CD14-positive monocyte (primary cell): ENCODE measurements around the gene PARP12. TPM values are rescaled to one million over a fixed set of nuclear protein-coding genes. Genes with fewer than 3 reads are reported as not detected.

ENCODE experiments used
- DNase-seq, 3 donors: peaks; one replicate each; pipeline ENCODE4 v3.0.0-alpha.2; 2011 to 2022
- H2AFZ ChIP-seq: 2 replicates; pipeline ENCODE4 v1.6.0; 2012; ENCODE audit warnings: mild to moderate bottlenecking, low read depth, low read length, inconsistent platforms; ENCODE audit not compliant: insufficient read depth, poor library complexity, severe bottlenecking
- H3K27ac ChIP-seq, 2 donors: 1 replicate in 1 of 2; 2 replicates in 1 of 2; pipeline ENCODE4 v1.5.1; 2012 to 2013; ENCODE audit warnings: low read length in 2 of 2, control low read depth in 1 of 2, inconsistent platforms in 1 of 2, low read depth in 1 of 2, mild to moderate bottlenecking in 1 of 2
- H3K27me3 ChIP-seq, 2 donors: one replicate each; pipeline versions ENCODE4 v1.6.0 to v1.6.1; 2011 to 2013; ENCODE audit warnings: low read length in 2 of 2; ENCODE audit not compliant: control insufficient read depth in 2 of 2, insufficient read depth in 2 of 2
- H3K36me3 ChIP-seq, 2 donors: replicated peaks in 1 of 2; 1 replicate in 1 of 2; 2 replicates in 1 of 2; pipeline versions ENCODE4 v1.5.1 to v1.6.1; 2012 to 2013; ENCODE audit warnings: low read length in 2 of 2, control low read depth in 1 of 2, inconsistent platforms in 1 of 2, mild to moderate bottlenecking in 1 of 2; ENCODE audit not compliant: insufficient read depth in 2 of 2, control insufficient read depth in 1 of 2
- H3K4me1 ChIP-seq, 2 donors: 1 replicate in 1 of 2; 2 replicates in 1 of 2; pipeline versions ENCODE4 v1.5.1 to v1.6.1; 2012 to 2013; ENCODE audit warnings: low read length in 2 of 2, control low read depth in 1 of 2, inconsistent platforms in 1 of 2, mild to moderate bottlenecking in 1 of 2, moderate library complexity in 1 of 2; ENCODE audit not compliant: insufficient read depth in 2 of 2, control insufficient read depth in 1 of 2
- H3K4me2 ChIP-seq: replicated peaks from 2 replicates; pipeline ENCODE3; 2012; ENCODE audit warnings: low read length, moderate library complexity, mild to moderate bottlenecking; ENCODE audit not compliant: poor library complexity, severe bottlenecking; ENCODE audit errors: extremely low read depth
- H3K4me3 ChIP-seq, 3 experiments: fragments of 200-600 bp in 1 of 3; sonication (generic) in 1 of 3; replicated peaks in 1 of 3; 1 replicate in 2 of 3; 2 replicates in 1 of 3; pipeline ENCODE4 v1.5.1; 2011 to 2013; ENCODE audit warnings: low read length in 3 of 3, mild to moderate bottlenecking in 3 of 3, control low read depth in 2 of 3, low read depth in 2 of 3, inconsistent platforms in 1 of 3, moderate library complexity in 1 of 3
- H3K79me2 ChIP-seq: 2 replicates; pipeline ENCODE4 v1.6.0; 2012; ENCODE audit warnings: mild to moderate bottlenecking, control low read depth, inconsistent platforms, low read length, moderate library complexity; ENCODE audit not compliant: insufficient read depth
- H3K9ac ChIP-seq: 2 replicates; pipeline ENCODE4 v1.6.0; 2017; ENCODE audit warnings: low read length, mild to moderate bottlenecking; ENCODE audit not compliant: insufficient read depth, poor library complexity, severe bottlenecking
- H3K9me3 ChIP-seq, 2 donors: replicated peaks in 1 of 2; 1 replicate in 1 of 2; 2 replicates in 1 of 2; pipeline versions ENCODE4 v1.5.1 to v1.6.1; 2012 to 2013; ENCODE audit warnings: low read length in 2 of 2, control low read depth in 1 of 2; ENCODE audit not compliant: control insufficient read depth in 1 of 2, insufficient read depth in 1 of 2
- H4K20me1 ChIP-seq: 2 replicates; pipeline ENCODE4 v1.6.0; 2012; ENCODE audit warnings: mild to moderate bottlenecking, low read length, control low read depth, moderate library complexity; ENCODE audit not compliant: insufficient read depth
- H3K27ac Mint-ChIP-seq, 7 donors: one replicate each; pipeline ENCODE4 v1.8.0; 2020; ENCODE audit warnings: mild to moderate bottlenecking in 7 of 7, mixed read lengths in 7 of 7, moderate library complexity in 6 of 7, inconsistent platforms in 2 of 7
- H3K27me3 Mint-ChIP-seq, 3 donors: one replicate each; pipeline ENCODE4 v1.8.0; 2021 to 2022; ENCODE audit warnings: low read depth in 3 of 3, mild to moderate bottlenecking in 3 of 3, mixed read lengths in 3 of 3, moderate library complexity in 3 of 3, inconsistent platforms in 1 of 3
- H3K36me3 Mint-ChIP-seq, 2 donors: one replicate each; pipeline ENCODE4 v1.8.0; 2020; ENCODE audit warnings: mixed read lengths in 2 of 2, inconsistent platforms in 1 of 2, mild to moderate bottlenecking in 1 of 2
- H3K4me1 Mint-ChIP-seq: one replicate; pipeline ENCODE4 v1.8.0; 2020; ENCODE audit warnings: mild to moderate bottlenecking, mixed read lengths
- H3K4me3 Mint-ChIP-seq, 2 donors: one replicate each; pipeline ENCODE4 v1.8.0; 2020; ENCODE audit warnings: mild to moderate bottlenecking in 2 of 2, mixed read lengths in 2 of 2, moderate library complexity in 1 of 2
- H3K9me3 Mint-ChIP-seq, 7 donors: one replicate each; pipeline ENCODE4 v1.8.0; 2020 to 2022; ENCODE audit warnings: mixed read lengths in 7 of 7, mild to moderate bottlenecking in 6 of 7, moderate library complexity in 6 of 7, inconsistent platforms in 2 of 7
- CTCF ChIP-seq: fragments of 200-600 bp; IDR thresholded peaks from one replicate; pipeline ENCODE4 v1.8.0; 2022; ENCODE audit warnings: antibody characterized with exemption, mild to moderate bottlenecking
- whole genome bisulfite sequencing: methylation state at CpG from one replicate; pipeline ENCODE4 v1.1.5; 2013; ENCODE audit warnings: missing lambda C conversion rate; ENCODE audit not compliant: insufficient coverage; 5-methylcytosine and 5-hydroxymethylcytosine counted together
- intact Hi-C, 2 donors: fragments of 100-400 bp; cut with micrococcal nuclease; formaldehyde crosslinking; loops; one replicate each; pipeline versions ENCODE4 v1.15.0 to v1.15.1; 2023
- polyA plus RNA-seq, 3 donors: library from polyadenylated mRNA; depleted of rRNA in 1 of 3; unstranded in 2 of 3; stranded (reverse) in 1 of 3; fragments of 300-500 nt in 2 of 3; fragments of >200 nt in 1 of 3; fragmentation: Illumina TruSeq in 2 of 3; gene quantifications; 1 replicate in 2 of 3; 2 replicates in 1 of 3; pipeline ENCODE4 v1.2.3, GENCODE V29; 2012 to 2021

The PARP12 gene
- polyA plus RNA-seq, 3 donors: 16.7 to 116 (median 37.8) TPM

- Histone ChIP-seq H2AFZ (no peak overlapping the region), H4K20me1 (peaks cover 78% of the 10 kb centered on the region), H3K9me3 (no peaks in the 10 kb centered on the region), H3K79me2 (peaks cover 23% of the 10 kb centered on the region), H3K36me3 (peaks cover 38 to 71% of the 10 kb centered on the region in 2 donors), H3K4me1 (peaks cover 7 to 23% of the 10 kb centered on the region in 2 donors), H3K9ac (no peak overlapping the region), H3K4me3 (no peak overlapping the region), H3K4me2 (no peak overlapping the region), H3K27me3 (no peaks in the 10 kb centered on the region), H3K27ac (peak overlapping the region in 1 of 2 donors; percentile 60)
- peaks cover 70 to 80% of the 10 kb centered on the region in 2 donors for H3K36me3 Mint-ChIP-seq
- no peak overlapping the region for H3K4me3 Mint-ChIP-seq
- no peak for DNase-seq
- intact Hi-C loops: no loop called here
- peak overlapping the region in 4 of 7 donors; percentile 23 to 68 (median 46) for H3K27ac Mint-ChIP-seq
- H3K9me3 Mint-ChIP-seq: peaks cover 0 to 5% (median 0%) of the 10 kb centered on the region in 7 donors
- 93% methylated on average over 3 of the region's 4 CpGs for WGBS
- H3K27me3 Mint-ChIP-seq: peaks cover 0 to 1% (median 0%) of the 10 kb centered on the region in 3 donors
- TF ChIP-seq CTCF: no peak
- peaks cover 45% of the 10 kb centered on the region for H3K4me1 Mint-ChIP-seq
Observed at GRCh38 chr7:140054751-140055150, 8.0 kb downstream of the PARP12 start.

- H3K9me3 Mint-ChIP-seq: peaks cover 0 to 5% (median 0%) of the 10 kb centered on the region in 7 donors
- Histone ChIP-seq H3K27ac (peak overlapping the region; percentile 8 to 60), H3K27me3 (no peaks in the 10 kb centered on the region), H4K20me1 (peaks cover 78% of the 10 kb centered on the region), H3K9ac (no peak overlapping the region), H3K79me2 (peaks cover 15% of the 10 kb centered on the region), H3K9me3 (no peaks in the 10 kb centered on the region), H3K4me2 (no peak overlapping the region), H2AFZ (no peak overlapping the region), H3K4me1 (peaks cover 7 to 15% of the 10 kb centered on the region in 2 donors), H3K4me3 (no peak overlapping the region), H3K36me3 (peaks cover 40 to 79% of the 10 kb centered on the region in 2 donors)
- H3K27me3 Mint-ChIP-seq: no peaks in the 10 kb centered on the region
- intact Hi-C loops: no loop called here
- peaks cover 37% of the 10 kb centered on the region for H3K4me1 Mint-ChIP-seq
- no peak for TF ChIP-seq CTCF
- no peak for DNase-seq
- H3K36me3 Mint-ChIP-seq: peaks cover 72 to 84% of the 10 kb centered on the region in 2 donors
- no peak overlapping the region for H3K4me3 Mint-ChIP-seq
- WGBS: 91% methylated on average over 1 of the region's 3 CpGs
- peak overlapping the region; percentile 43 to 85 (median 58) for H3K27ac Mint-ChIP-seq
Observed at GRCh38 chr7:140053812-140054539, 8.8 kb downstream of the PARP12 start.
